ENCODE results near the gene GET4.

GET4 gene

GRCh38 chr7:945556-946255 is 69.4 kb downstream of the GET4 start:
- DNase-seq (ENCODE audit: low read depth in 2 of 2): no peak

All from stimulated activated CD8-positive, alpha-beta memory T cell treated with anti-CD3 and anti-CD28 coated beads, Interleukin-15, amount 100 ng/mL, for 48 hours (primary cell).